CD4-positive, alpha-beta T cell treated with Interleukin-15 for 4 hours (primary cell): ENCODE measurements around the gene PYGL.
"Not testable (repeated sequence)": the region's sequence is repeated elsewhere in the genome, so short reads cannot be mapped to it uniquely, and the experiment has no call there.

Experiments
- DNase-seq: peaks from one replicate; pipeline ENCODE4 v3.0.0-alpha.2; 2020; ENCODE audit warnings: low spot score

The PYGL gene

GRCh38 chr14:50954811-50955372 is 10.6 kb upstream of the PYGL start:
- DNase-seq = no peak

GRCh38 chr14:50953502-50953901 is 9.2 kb upstream of the PYGL start:
- no peak for DNase-seq

DNA sequence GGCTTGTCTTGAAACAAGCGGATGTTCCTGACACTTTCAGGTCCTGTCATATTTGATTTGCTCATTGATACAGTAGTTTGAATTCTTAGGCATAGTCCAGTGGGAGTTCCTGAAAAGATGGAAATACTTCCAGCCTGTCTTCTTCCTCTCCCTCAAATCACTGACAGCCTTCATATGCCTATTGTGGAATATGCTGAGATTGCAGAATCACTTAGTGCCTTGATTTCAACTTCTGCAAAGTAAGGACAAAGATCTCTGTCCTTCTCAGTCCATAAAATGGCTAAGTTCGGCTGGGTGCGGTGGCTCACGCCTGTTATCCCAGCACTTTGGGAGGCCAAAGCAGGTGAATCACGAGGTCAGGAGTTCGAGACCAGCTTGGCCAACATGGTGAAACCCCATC is 6.7 kb upstream of the PYGL start:
- no peak for DNase-seq

- no peak for DNase-seq
These were observed 3.9 kb upstream of the PYGL start for GRCh38 chr14:50948205-50948604.

DNA sequence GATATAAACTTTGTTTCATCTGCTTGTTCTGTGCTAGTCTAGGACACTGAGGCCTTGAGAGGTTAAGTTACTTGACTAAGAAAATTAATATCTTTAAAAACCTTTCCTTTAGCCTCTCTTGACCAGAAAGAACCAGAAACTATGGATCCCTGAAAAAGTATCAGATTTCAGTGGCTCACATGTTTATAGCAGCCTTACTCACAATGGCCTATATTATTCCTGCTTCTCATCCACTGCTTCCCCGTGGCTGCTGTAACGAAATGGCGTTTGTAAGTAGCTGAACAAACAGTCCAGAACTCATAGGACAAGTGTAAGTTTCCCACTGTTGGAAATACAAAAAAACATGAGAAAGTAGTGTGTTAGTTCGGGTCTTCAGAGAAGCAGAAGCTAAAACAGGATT is 3.2 kb upstream of the PYGL start:
- DNase-seq = no peak

DNA sequence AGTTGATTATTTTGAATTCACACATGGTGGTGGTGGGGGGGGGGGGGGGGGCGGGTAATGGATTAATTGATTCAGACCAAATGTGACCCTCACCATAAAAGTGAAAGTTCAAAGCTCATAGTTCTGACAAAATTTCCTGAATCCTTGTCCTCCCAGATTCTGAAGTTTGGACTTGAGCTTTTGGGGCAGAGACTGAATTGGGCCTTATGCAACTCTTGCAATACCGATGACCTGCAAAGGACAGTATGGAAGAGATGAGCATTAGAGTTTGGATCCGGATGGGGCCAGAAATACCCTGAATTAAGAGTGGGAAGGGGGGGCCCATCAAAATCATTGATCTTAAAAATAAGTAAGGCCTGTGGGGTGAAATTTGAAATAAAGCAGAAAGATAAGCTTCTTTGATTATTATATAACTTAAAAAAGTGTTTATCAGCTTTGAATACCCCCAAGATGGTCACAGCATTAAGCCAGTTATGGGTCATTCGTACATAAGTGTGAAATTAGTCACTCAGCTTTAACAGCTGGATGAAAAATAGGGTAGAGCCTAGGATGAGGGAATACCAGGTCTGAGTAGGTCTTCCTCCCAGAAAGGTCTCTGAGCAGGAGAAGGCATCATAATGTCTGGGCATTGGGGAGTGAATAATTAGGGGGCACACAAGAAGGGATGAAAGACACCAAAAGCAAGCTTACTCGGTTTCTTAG is 2.1 kb upstream of the PYGL start:
- DNase-seq = no peak

DNA sequence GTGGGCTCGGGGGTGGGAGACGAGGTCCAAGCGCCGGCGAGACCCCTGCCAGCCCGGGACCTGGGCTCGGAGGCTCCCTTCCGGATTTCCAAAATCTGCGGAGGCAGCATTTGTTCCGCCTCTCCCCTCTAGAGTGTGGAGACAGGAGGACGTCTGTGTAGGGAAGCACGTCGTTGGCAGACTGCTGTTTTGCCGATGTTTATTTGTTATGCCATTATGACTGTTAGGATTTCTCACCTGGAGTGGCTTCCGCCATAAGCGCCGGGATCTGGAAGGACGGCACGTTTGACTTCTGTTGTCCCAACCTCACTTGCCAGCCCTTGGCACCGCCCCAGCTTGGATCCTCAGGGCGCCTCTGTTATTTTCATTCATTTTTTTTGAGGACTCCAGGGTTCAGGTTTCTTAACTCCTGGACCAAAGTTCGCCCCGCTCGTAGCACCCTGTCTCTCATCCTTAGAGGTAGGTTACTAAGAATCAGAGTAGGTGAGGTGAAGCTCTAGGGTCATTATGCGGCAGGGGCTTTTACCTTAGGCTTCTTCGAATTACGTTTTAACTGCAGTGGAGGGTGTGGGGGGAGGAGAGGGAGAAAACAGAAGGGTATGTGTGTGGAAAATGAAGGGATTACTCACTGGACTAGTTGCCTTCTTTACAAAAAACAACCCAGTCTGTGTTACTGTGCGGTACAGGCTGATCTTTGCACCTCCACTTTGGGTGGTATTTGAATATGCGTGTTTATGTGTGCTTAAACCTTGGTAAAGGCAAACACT is 547 bp upstream of the PYGL start:
- no peak for DNase-seq

DNA sequence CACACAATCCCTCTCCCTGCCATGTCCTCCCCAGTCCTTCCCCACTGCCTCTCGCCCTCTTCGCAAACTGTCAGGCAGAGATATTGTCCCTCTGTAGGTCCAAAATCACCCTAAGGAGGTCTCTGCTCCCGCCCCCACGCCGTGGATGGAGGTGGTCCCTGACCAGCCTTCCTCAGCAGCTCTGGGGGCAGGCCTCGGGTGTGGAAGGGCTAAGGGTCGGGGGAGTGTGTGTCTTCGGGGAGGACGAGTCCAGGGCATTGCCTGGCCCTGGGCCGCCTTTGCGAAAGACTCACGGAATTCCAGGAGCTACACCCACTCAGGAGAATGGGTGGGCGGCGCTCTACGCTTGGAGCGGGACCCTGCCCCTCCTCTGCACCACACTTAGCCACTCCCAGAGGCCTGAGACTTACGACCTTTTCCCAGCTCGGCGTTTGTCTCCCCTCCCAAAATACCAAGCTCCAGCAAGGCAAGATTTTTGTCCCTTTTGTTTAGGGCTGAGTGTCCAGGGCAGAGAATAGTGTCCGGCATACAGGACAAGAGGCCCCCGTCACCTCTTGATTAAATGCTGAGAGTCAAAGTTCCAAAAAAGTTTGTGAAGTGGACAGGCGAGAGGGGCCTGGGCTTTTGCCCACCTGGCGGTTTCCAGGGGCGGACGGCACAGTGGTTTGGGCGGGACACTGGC is 881 bp downstream of the PYGL start:
- DNase-seq = no peak

GRCh38 chr14:50941638-50942037 is 2.6 kb downstream of the PYGL start:
- not testable (repeated sequence) for DNase-seq

DNA sequence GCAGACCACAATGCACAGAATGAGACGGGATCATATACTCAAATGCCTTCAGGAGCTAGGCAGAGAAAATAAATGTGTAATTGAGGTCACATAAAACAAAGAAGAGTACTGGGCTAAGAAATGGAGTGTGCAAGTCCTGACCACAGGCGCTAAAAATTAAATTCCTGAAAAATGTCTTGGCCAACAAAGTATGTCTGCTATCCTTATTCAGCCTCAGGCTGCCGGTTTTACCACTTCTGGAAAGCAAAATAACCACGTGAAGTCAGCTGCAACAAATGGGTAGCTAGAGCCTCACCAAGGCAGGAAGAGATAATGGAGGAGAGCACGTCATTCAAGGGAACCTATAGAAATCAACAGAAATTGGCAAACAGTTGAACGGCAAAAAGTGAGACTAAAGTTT is 3.1 kb downstream of the PYGL start:
- DNase-seq = no peak

DNA sequence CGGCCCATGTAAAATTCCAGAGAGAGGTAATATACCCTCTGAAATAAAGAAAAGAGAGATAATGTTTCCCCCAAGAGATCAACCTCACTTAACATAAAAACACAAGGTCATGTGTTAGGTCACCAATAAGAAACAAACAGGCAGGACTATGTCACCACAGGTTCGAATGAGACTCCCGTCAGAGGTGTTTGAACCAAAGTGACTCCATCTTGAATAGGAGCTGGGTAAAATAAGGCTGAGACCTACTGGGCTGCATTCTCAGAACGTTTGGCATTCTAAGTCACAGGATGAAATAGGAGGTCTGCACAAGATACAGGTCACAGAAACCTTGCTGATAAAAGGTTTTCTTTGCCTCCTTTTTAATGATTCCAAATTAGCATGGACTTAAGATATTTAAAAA is 6.5 kb downstream of the PYGL start:
- DNase-seq = no peak

GRCh38 chr14:50937325-50937724 is 7.0 kb downstream of the PYGL start:
- no peak for DNase-seq

- no peak for DNase-seq
These were observed 7.4 kb downstream of the PYGL start for GRCh38 chr14:50936882-50937281.

- DNase-seq = no peak
These were observed 8.3 kb downstream of the PYGL start for GRCh38 chr14:50936016-50936340.

GRCh38 chr14:50935126-50936015 is 8.9 kb downstream of the PYGL start:
- DNase-seq = no peak

DNA sequence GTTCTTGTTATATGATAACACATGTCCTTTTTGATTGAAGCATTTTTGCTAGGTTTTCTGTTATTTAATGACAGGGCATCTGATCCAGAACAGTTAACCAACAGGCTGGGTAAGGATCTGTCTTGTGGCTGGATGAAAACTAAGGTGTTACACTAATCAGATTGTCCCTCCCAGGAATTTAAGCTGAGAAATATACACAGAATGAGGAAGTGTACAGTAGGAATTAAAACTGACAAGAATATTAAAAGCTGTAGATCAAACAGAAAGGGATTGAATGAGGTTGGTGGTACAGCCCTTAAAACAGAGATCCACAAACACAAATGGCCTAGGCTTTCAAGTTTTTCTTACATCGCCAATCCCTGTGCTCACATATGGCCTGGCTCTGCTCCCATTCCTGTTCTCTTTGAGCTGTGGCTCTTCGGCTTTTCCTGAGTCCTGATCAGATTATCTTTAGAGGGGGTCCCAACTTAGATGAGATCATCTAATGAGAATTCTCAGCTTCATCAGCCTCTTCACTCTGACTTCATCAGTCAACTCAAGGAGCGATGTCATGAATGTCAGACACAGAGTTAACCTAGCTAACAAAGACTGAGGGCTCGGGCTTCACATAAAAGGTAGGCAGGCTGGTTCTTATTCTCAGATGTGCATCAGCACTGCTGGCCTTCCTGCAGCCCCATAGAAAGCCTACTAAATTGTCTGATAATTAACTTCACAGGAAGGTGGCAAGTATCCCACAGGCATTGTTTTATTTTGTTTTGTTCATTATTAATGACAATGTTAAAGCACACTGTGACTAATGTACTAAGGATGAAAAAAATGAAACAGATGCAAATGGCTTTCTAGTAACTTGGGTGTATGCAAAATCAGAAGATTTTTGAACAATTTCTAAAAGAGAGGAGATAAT is 11.4 kb downstream of the PYGL start:
- no peak for DNase-seq

- DNase-seq = no peak
These were observed 12.1 kb downstream of the PYGL start for GRCh38 chr14:50932156-50932555.

DNA sequence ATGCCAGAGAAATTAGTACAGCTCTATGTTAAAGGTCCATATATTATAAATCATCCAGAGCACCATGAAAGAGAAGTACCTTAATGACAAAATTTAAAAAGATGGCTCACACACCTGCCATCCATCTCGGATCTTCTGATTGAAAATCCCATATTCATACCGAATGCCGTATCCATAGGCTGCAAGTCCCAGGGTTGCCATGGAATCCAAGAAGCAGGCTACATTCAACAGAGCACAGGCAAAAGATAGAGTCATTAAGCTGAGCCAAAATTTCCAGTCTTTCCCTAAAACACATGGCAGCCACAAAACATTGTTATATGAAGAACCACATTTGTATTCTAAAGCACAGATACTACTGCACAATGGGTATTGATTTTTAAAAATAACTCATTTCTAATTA is 12.7 kb downstream of the PYGL start:
- no peak for DNase-seq

DNA sequence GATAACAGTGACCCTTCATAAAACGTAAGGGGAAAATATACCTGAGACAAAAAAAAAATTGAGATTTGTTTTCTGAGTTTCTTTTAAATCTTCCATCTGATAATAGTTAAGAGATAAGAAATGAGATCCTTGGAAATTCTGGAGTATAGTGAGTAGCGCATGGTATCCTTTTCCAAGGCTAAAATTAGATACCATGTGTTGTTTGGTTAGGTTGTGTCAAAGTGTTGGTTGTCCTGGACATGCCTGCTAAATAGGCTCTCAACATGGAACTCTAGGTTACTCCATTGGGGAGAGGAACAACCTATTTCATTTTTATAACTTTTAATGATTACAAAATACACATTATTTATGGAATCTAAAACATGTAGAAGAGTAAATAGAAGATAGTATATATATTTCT is 14.8 kb downstream of the PYGL start:
- DNase-seq = no peak

GRCh38 chr14:50928002-50928635 is 16.2 kb downstream of the PYGL start:
- DNase-seq = no peak
